ENCODE results near the gene SPDYE5.
A peak's percentile ranks its signal among the peaks of the same experiment; 100 is the strongest.
"Not testable (repeated sequence)": the region's sequence is repeated elsewhere in the genome, so short reads cannot be mapped to it uniquely, and the experiment has no call there.

Gene SPDYE5

GRCh38 chr7:75492020-75492419, at the start of gene SPDYE5:
SPDYE5 (plus strand) TSS chr7:75492320; CDS start chr7:75494048, 1,728 bp downstream.
- DNase-seq: not testable (repeated sequence)

- peak; percentile 30 for DNase-seq
Measured at GRCh38 chr7:75442465-75443111, 49.5 kb upstream of the SPDYE5 start.

GRCh38 chr7:75449946-75450345, 42.2 kb upstream of the SPDYE5 start:
- not testable (repeated sequence) for DNase-seq

- not testable (repeated sequence) for DNase-seq
Measured at GRCh38 chr7:75452494-75452955, 39.6 kb upstream of the SPDYE5 start.

GRCh38 chr7:75456403-75456802, 35.7 kb upstream of the SPDYE5 start:
- DNase-seq: not testable (repeated sequence)

GRCh38 chr7:75458034-75458433, 34.1 kb upstream of the SPDYE5 start:
- DNase-seq: not testable (repeated sequence)

GRCh38 chr7:75460541-75460940, 31.6 kb upstream of the SPDYE5 start:
- not testable (repeated sequence) for DNase-seq

GRCh38 chr7:75470166-75470565, 22.0 kb upstream of the SPDYE5 start:
- DNase-seq: not testable (repeated sequence)

GRCh38 chr7:75477457-75477856, 14.7 kb upstream of the SPDYE5 start:
- DNase-seq: not testable (repeated sequence)

GRCh38 chr7:75480313-75480712, 11.8 kb upstream of the SPDYE5 start:
- not testable (repeated sequence) for DNase-seq

- peak; percentile 8 for DNase-seq
Measured at GRCh38 chr7:75485355-75485978, 6.7 kb upstream of the SPDYE5 start.

GRCh38 chr7:75485979-75486643, 6.0 kb upstream of the SPDYE5 start, which contains the start of gene POM121C:
POM121C (minus strand) TSS chr7:75486299; CDS start chr7:75441496, 44,803 bp downstream.
- DNase-seq: peak; percentile 90

- not testable (repeated sequence) for DNase-seq
Measured at GRCh38 chr7:75509033-75509432, 16.9 kb downstream of the SPDYE5 start.

- DNase-seq: not testable (repeated sequence)
Measured at GRCh38 chr7:75518842-75519241, 26.7 kb downstream of the SPDYE5 start.

GRCh38 chr7:75521727-75522126, 29.6 kb downstream of the SPDYE5 start:
- not testable (repeated sequence) for DNase-seq

- DNase-seq: peak; percentile 10
Measured at GRCh38 chr7:75527224-75527722, 35.2 kb downstream of the SPDYE5 start.

- no peak for DNase-seq
Measured at GRCh38 chr7:75531359-75531821, 39.3 kb downstream of the SPDYE5 start.

- no peak for DNase-seq
Measured at GRCh38 chr7:75532639-75533038, 40.5 kb downstream of the SPDYE5 start.

- no peak for DNase-seq
Measured at GRCh38 chr7:75533926-75534325, 41.8 kb downstream of the SPDYE5 start.

- no peak for DNase-seq
Measured at GRCh38 chr7:75534727-75535307, 42.7 kb downstream of the SPDYE5 start.

GRCh38 chr7:75536491-75536890, 44.4 kb downstream of the SPDYE5 start:
- no peak for DNase-seq

- no peak for DNase-seq
Measured at GRCh38 chr7:75536940-75537538, 44.9 kb downstream of the SPDYE5 start.

All from activated naive CD4-positive, alpha-beta T cell treated with Interleukin-2 at 50 U/mL for 16 hours (primary cell).